GM23338 (cell line): ENCODE measurements around the gene NCKAP1. TPM values are rescaled to one million over a fixed set of nuclear protein-coding genes. Genes with fewer than 3 reads are reported as not detected.

Experiments used
- ATAC-seq: fragments of 200-7000 bp; cut with Tn5 transposase; 3 replicates; pipeline ENCODE4 v1.9.1; 2020
- DNase-seq: peaks from one replicate; pipeline ENCODE4 v3.0.0-alpha.2; 2015; ENCODE audit warnings: low spot score
- H2AFZ ChIP-seq: fragments of 200-600 bp; sonication (generic); 2 replicates; pipeline ENCODE4 v1.8.0; 2016; ENCODE audit warnings: antibody characterized with exemption, mild to moderate bottlenecking, moderate library complexity
- H3F3A ChIP-seq: fragments of 200-600 bp; sonication (generic); replicated peaks from 2 replicates; pipeline ENCODE4 v1.8.0; 2017; ENCODE audit warnings: antibody characterized with exemption, mixed run types, low read depth
- H3K27ac ChIP-seq: fragments of 200-600 bp; sonication (generic); 2 replicates; pipeline ENCODE4 v1.6.1; 2016; ENCODE audit warnings: low read depth
- H3K27me3 ChIP-seq: fragments of 200-600 bp; sonication (generic); 2 replicates; pipeline ENCODE4 v1.8.0; 2016; ENCODE audit warnings: mild to moderate bottlenecking, mixed run types, moderate library complexity; ENCODE audit not compliant: insufficient read depth
- H3K36me3 ChIP-seq: fragments of 200-600 bp; sonication (generic); 2 replicates; pipeline ENCODE4 v1.8.0; 2016; ENCODE audit warnings: mild to moderate bottlenecking; ENCODE audit not compliant: insufficient read depth
- H3K4me1 ChIP-seq: fragments of 200-600 bp; sonication (generic); 2 replicates; pipeline ENCODE4 v1.8.0; 2016; ENCODE audit warnings: mild to moderate bottlenecking, moderate library complexity; ENCODE audit not compliant: insufficient read depth
- H3K4me2 ChIP-seq: fragments of 200-600 bp; sonication (generic); 2 replicates; pipeline ENCODE4 v1.7.1; 2017; ENCODE audit warnings: mixed run types
- H3K4me3 ChIP-seq: fragments of 200-600 bp; sonication (generic); 2 replicates; pipeline ENCODE4 v1.6.1; 2016; ENCODE audit warnings: mixed run types
- H3K79me2 ChIP-seq: fragments of 200-600 bp; sonication (generic); replicated peaks from 2 replicates; pipeline ENCODE4 v1.8.0; 2017; ENCODE audit warnings: mild to moderate bottlenecking; ENCODE audit not compliant: insufficient read depth
- H3K9me2 ChIP-seq: fragments of 200-600 bp; sonication (generic); 2 replicates; pipeline ENCODE4 v1.8.0; 2017; ENCODE audit not compliant: insufficient read depth
- H4K20me1 ChIP-seq: fragments of 200-600 bp; sonication (generic); replicated peaks from 2 replicates; pipeline ENCODE4 v1.8.0; 2017; ENCODE audit warnings: mild to moderate bottlenecking; ENCODE audit not compliant: insufficient read depth
- H3K27ac Mint-ChIP-seq: 2 replicates; pipeline ENCODE4 v1.8.0; 2020; ENCODE audit warnings: inconsistent platforms, mild to moderate bottlenecking, moderate library complexity, mixed read lengths
- H3K27me3 Mint-ChIP-seq: 3 replicates; pipeline ENCODE4 v1.8.0; 2022; ENCODE audit warnings: low read depth, mild to moderate bottlenecking, moderate library complexity, mixed read lengths, inconsistent platforms; ENCODE audit not compliant: insufficient read depth, poor library complexity
- H3K36me3 Mint-ChIP-seq: 3 replicates; pipeline ENCODE4 v1.8.0; 2021; ENCODE audit warnings: low read depth, mild to moderate bottlenecking, inconsistent platforms, moderate library complexity, mixed read lengths
- H3K4me1 Mint-ChIP-seq: 3 replicates; pipeline ENCODE4 v1.8.0; 2020; ENCODE audit warnings: mild to moderate bottlenecking, inconsistent platforms, mixed read lengths
- H3K4me3 Mint-ChIP-seq: 3 replicates; pipeline ENCODE4 v1.8.0; 2021; ENCODE audit warnings: moderate library complexity, mild to moderate bottlenecking, inconsistent platforms, mixed read lengths
- H3K9me3 Mint-ChIP-seq: 3 replicates; pipeline ENCODE4 v1.8.0; 2020; ENCODE audit warnings: moderate library complexity, mild to moderate bottlenecking, inconsistent platforms, mixed read lengths
- CREB1 ChIP-seq: fragments of 250-450 bp; sonication (Bioruptor Pico); IDR thresholded peaks from 2 replicates; pipeline ENCODE4 v1.5.0; 2020; ENCODE audit warnings: low read depth, mild to moderate bottlenecking, moderate library complexity
- CTCF ChIP-seq, 2 experiments: fragments of 200-600 bp in 1 of 2; sonication (generic) in 1 of 2; conservative IDR thresholded peaks; 2 replicates each; pipeline versions ENCODE4 v1.5.1 to v1.6.1; 2016 to 2017; ENCODE audit warnings: antibody characterized with exemption in 2 of 2, low read depth in 2 of 2, mild to moderate bottlenecking in 2 of 2, moderate library complexity in 1 of 2
- ETS1 ChIP-seq: IDR thresholded peaks from 2 replicates; pipeline ENCODE4 v1.6.1; 2016; ENCODE audit warnings: antibody characterized with exemption
- EZH2 ChIP-seq: fragments of 200-600 bp; sonication (generic); IDR thresholded peaks from one replicate; pipeline ENCODE4 v1.8.0; 2017; ENCODE audit warnings: antibody characterized with exemption, mild to moderate bottlenecking, low read depth; ENCODE audit not compliant: unreplicated experiment
- EZH2phosphoT487 ChIP-seq: fragments of 200-600 bp; sonication (generic); IDR thresholded peaks from one replicate; pipeline ENCODE4 v1.8.1; 2018; ENCODE audit warnings: antibody characterized with exemption; ENCODE audit not compliant: unreplicated experiment
- JUNB ChIP-seq: IDR thresholded peaks from one replicate; pipeline ENCODE4 v1.6.1; 2016; ENCODE audit warnings: antibody characterized with exemption; ENCODE audit not compliant: unreplicated experiment
- NANOG ChIP-seq: IDR thresholded peaks from 2 replicates; pipeline ENCODE4 v1.6.1; 2016; ENCODE audit warnings: antibody characterized with exemption, borderline replicate concordance
- POLR2AphosphoS5 ChIP-seq: IDR thresholded peaks from 2 replicates; pipeline ENCODE4 v1.6.1; 2016; ENCODE audit warnings: antibody characterized with exemption, low read depth
- REST ChIP-seq: IDR thresholded peaks from one replicate; pipeline ENCODE4 v1.6.1; 2018; ENCODE audit warnings: antibody characterized with exemption; ENCODE audit not compliant: unreplicated experiment
- STAT1 ChIP-seq: IDR thresholded peaks from one replicate; pipeline ENCODE4 v1.6.1; 2016; ENCODE audit warnings: antibody characterized with exemption; ENCODE audit not compliant: unreplicated experiment
- ZNF114 ChIP-seq: fragments of 250-450 bp; sonication (Bioruptor Pico); IDR thresholded peaks from 2 replicates; pipeline ENCODE4 v1.5.0; 2020; ENCODE audit warnings: mild to moderate bottlenecking, moderate library complexity
- ZNF331 ChIP-seq: fragments of 250-450 bp; sonication (Bioruptor Pico); IDR thresholded peaks from 2 replicates; pipeline ENCODE4 v1.5.0; 2020; ENCODE audit warnings: low read depth, mild to moderate bottlenecking, moderate library complexity
- ZNF462 ChIP-seq: fragments of 250-450 bp; sonication (Bioruptor Pico); IDR thresholded peaks from 2 replicates; pipeline ENCODE4 v1.5.0; 2020; ENCODE audit warnings: mild to moderate bottlenecking, moderate library complexity
- polyA plus RNA-seq: library from polyadenylated mRNA; unstranded; fragments of >200 nt; fragmentation: Nextera tagmentation; extraction: Ambion mirVana; gene quantifications from 2 replicates; pipeline ENCODE4 v1.2.1, GENCODE V29; 2016
- total RNA-seq: library from RNA; depleted of rRNA; stranded (reverse); fragments of >200 nt; shearing (Covaris generic); gene quantifications from 2 replicates; pipeline ENCODE4 v1.2.3, GENCODE V29; 2014

Gene NCKAP1
- total and polyA plus RNA-seq, 2 experiments from 2014 or later, result 53.8 to 157 TPM

- no peak for TF ChIP-seq POLR2AphosphoS5
- no peak for TF ChIP-seq CREB1 (CRISPR knock-in tag)
- TF ChIP-seq EZH2phosphoT487, result no peak
Observed at GRCh38 chr2:182920631-182921056, 117.6 kb downstream of the NCKAP1 start (continued).

GRCh38 chr2:182920089-182920488 is 118.2 kb downstream of the NCKAP1 start:
- 0 out of 2 replicates have a peak overlapping the region, but pooled peaks have one; percentile 53 for H3K27ac Mint-ChIP-seq
- Histone ChIP-seq H3K79me2 (no peaks in the 10 kb centered on the region), H3F3A (no peaks in the 10 kb centered on the region), H3K4me3 (no peak overlapping the region), H3K9me2 (no peaks in the 10 kb centered on the region), H3K4me1 (peaks cover 8% of the 10 kb centered on the region; the same call in 1 of the 2 replicates), H4K20me1 (no peaks in the 10 kb centered on the region), H3K36me3 (peaks cover 4% of the 10 kb centered on the region; the same call in 1 of the 2 replicates), H3K4me2 (no peak overlapping the region), H3K27ac (no peak overlapping the region), H3K27me3 (no peaks in the 10 kb centered on the region), H2AFZ (no peak overlapping the region)
- peaks cover 18% of the 10 kb centered on the region; the same call in 2 of the 3 replicates for H3K36me3 Mint-ChIP-seq
- peaks cover 2% of the 10 kb centered on the region for H3K27me3 Mint-ChIP-seq
- no peaks in the 10 kb centered on the region for H3K9me3 Mint-ChIP-seq
- DNase-seq, result no peak
- no peak overlapping the region for H3K4me3 Mint-ChIP-seq
- peaks cover 14% of the 10 kb centered on the region for H3K4me1 Mint-ChIP-seq
- TF ChIP-seq ETS1 (no peak), REST (no peak), JUNB (no peak), EZH2phosphoT487 (no peak), POLR2AphosphoS5 (no peak), ZNF114 (no peak), EZH2 (no peak), STAT1 (no peak), CREB1 (CRISPR knock-in tag) (no peak), ZNF462 (CRISPR knock-in tag) (no peak), CTCF (conservative IDR thresholded peaks at IDR 0.05; ENCODE audit: low read depth in 2 of 2) (no peak), NANOG (no peak), ZNF331 (CRISPR knock-in tag) (no peak)
- ATAC-seq, result no peak
